K562 (cell line): ENCODE measurements around the gene ZDHHC1. TPM values are rescaled to one million over a fixed set of nuclear protein-coding genes. Genes with fewer than 3 reads are reported as not detected.

Experiments used
- ATAC-seq: fragments of 200-7000 bp; cut with Tn5 transposase; 3 replicates; pipeline ENCODE4 v1.9.1; 2020; ENCODE audit warnings: moderate library complexity
- BruUV-seq: library from RNA; stranded (reverse); fragments of 400-500 nt; replicated peaks from 2 replicates; lab custom pipeline; 2021; lab: Mats Ljungman, UMichigan
- CTCF ChIA-PET: fragments of 300-600 bp; formaldehyde crosslinking; extraction: SDS; loops from one replicate; lab custom pipeline; 2021; ENCODE audit warnings: low intra/inter-chr PET ratio; lab: Yijun Ruan, JAX
- POLR2A ChIA-PET: fragments of 300-600, 350-650 bp; sonication (Branson Sonifier 250); formaldehyde crosslinking; extraction: SDS; loops from one replicate; lab custom pipeline; 2021; ENCODE audit warnings: antibody characterized with exemption, inconsistent platforms; lab: Yijun Ruan, JAX
- DNase-seq, 4 experiments: peaks; one replicate each; pipeline versions ENCODE4 v3.0.0 to v3.0.0-alpha.2; 2011 to 2018; ENCODE audit warnings: low spot score in 3 of 4, mixed read lengths in 3 of 4; ENCODE audit errors: extremely low read depth in 1 of 4
- FAIRE-seq: peaks from 2 replicates; lab custom pipeline; 2011; peaks lifted over from hg19 to GRCh38; lab: Jason Lieb, UNC
- H2AFZ ChIP-seq: 2 replicates; pipeline ENCODE4 v1.6.0; 2011; ENCODE audit warnings: low read depth, low read length, control low read depth, inconsistent platforms
- H3K27ac ChIP-seq: fragments of 200-600 bp; 3 replicates; pipeline ENCODE4 v1.8.0; 2011; ENCODE audit warnings: low read depth, mild to moderate bottlenecking, control low read depth, inconsistent platforms, low read length, moderate library complexity, mixed read lengths; ENCODE audit errors: extremely low read depth
- H3K27me3 ChIP-seq, 2 experiments: fragments of 300-600 bp in 1 of 2; 2 replicates in 1 of 2; 3 replicates in 1 of 2; pipeline versions ENCODE4 v1.6.0 to v1.8.0; 2011; ENCODE audit warnings: inconsistent platforms in 2 of 2, low read length in 2 of 2, mild to moderate bottlenecking in 1 of 2, mixed read lengths in 1 of 2, moderate library complexity in 1 of 2; ENCODE audit not compliant: control insufficient read depth in 2 of 2, insufficient read depth in 2 of 2
- H3K36me3 ChIP-seq: fragments of 300-600 bp; 3 replicates; pipeline ENCODE4 v1.8.0; 2011; ENCODE audit warnings: mild to moderate bottlenecking, low read length, inconsistent platforms; ENCODE audit not compliant: control insufficient read depth, insufficient read depth
- H3K4me1 ChIP-seq, 2 experiments: fragments of 200-600 bp in 1 of 2; replicated peaks in 1 of 2; 2 replicates in 1 of 2; 3 replicates in 1 of 2; pipeline versions ENCODE4 v1.5.1 to v1.8.0; 2011; ENCODE audit warnings: inconsistent platforms in 2 of 2, low read length in 2 of 2, mild to moderate bottlenecking in 1 of 2, mixed read lengths in 1 of 2, moderate library complexity in 1 of 2; ENCODE audit not compliant: control insufficient read depth in 2 of 2, insufficient read depth in 2 of 2
- H3K4me2 ChIP-seq: 2 replicates; pipeline ENCODE4 v1.6.1; 2011; ENCODE audit warnings: low read length, control low read depth, inconsistent platforms, mixed read lengths; ENCODE audit not compliant: insufficient read depth
- H3K4me3 ChIP-seq: fragments of 200-600 bp; sonication (generic), shearing (Covaris generic); 2 replicates; pipeline ENCODE4 v1.5.1; 2016; ENCODE audit warnings: control low read depth, inconsistent platforms
- H3K79me2 ChIP-seq: fragments of 200-600 bp; 3 replicates; pipeline ENCODE4 v1.8.0; 2011; ENCODE audit warnings: low read length, inconsistent platforms; ENCODE audit not compliant: control insufficient read depth, insufficient read depth
- H3K9ac ChIP-seq, 2 experiments: 2 replicates each; pipeline versions ENCODE4 v1.6.0 to v1.6.1; 2011; ENCODE audit warnings: low read depth in 2 of 2, low read length in 2 of 2, control low read depth in 1 of 2, inconsistent platforms in 1 of 2, mild to moderate bottlenecking in 1 of 2, mixed read lengths in 1 of 2; ENCODE audit not compliant: insufficient read depth in 1 of 2
- H3K9me1 ChIP-seq: one replicate; pipeline ENCODE4 v1.6.0; 2011; ENCODE audit warnings: inconsistent platforms, mild to moderate bottlenecking, low read length, moderate library complexity; ENCODE audit not compliant: control insufficient read depth, insufficient read depth
- H3K9me3 ChIP-seq: replicated peaks from 2 replicates; pipeline ENCODE4 v1.5.1; 2011; ENCODE audit warnings: low read depth, low read length, inconsistent platforms; ENCODE audit not compliant: control insufficient read depth, insufficient read depth
- H4K20me1 ChIP-seq: replicated peaks from 2 replicates; pipeline ENCODE4 v1.6.1; 2011; ENCODE audit warnings: low read length, inconsistent platforms, mixed read lengths; ENCODE audit not compliant: control insufficient read depth, insufficient read depth
- EGR1 ChIP-seq: fragments of 450-650 bp; conservative IDR thresholded peaks from 2 replicates; pipeline ENCODE4 v1.6.1; 2017; ENCODE audit warnings: mild to moderate bottlenecking
- EP400 ChIP-seq: fragments of 450-650 bp; IDR thresholded peaks from 2 replicates; pipeline ENCODE4 v1.6.1; 2017; ENCODE audit warnings: antibody characterized with exemption, mild to moderate bottlenecking, moderate library complexity
- NCOA4 ChIP-seq: fragments of 450-650 bp; IDR thresholded peaks from 2 replicates; pipeline ENCODE4 v1.6.1; 2018; ENCODE audit warnings: mild to moderate bottlenecking; ENCODE audit not compliant: partially characterized antibody
- NFE2 ChIP-seq: IDR thresholded peaks from 2 replicates; pipeline ENCODE4 v1.6.1; 2014; ENCODE audit warnings: antibody characterized with exemption, low read depth
- POLR2A ChIP-seq: fragments of 450-650 bp; conservative IDR thresholded peaks from 2 replicates; pipeline ENCODE4 v1.6.1; 2016
- SRSF1 ChIP-seq: fragments of 200-400 bp; formaldehyde crosslinking; IDR thresholded peaks from 2 replicates; pipeline ENCODE4 v1.6.1; 2017; ENCODE audit warnings: mild to moderate bottlenecking, low read depth, low read length, moderate library complexity
- TAF9B ChIP-seq: fragments of 450-650 bp; IDR thresholded peaks from 2 replicates; pipeline ENCODE4 v1.6.1; 2018; ENCODE audit warnings: mild to moderate bottlenecking; ENCODE audit not compliant: partially characterized antibody
- TCF7 ChIP-seq: sonication (generic); IDR thresholded peaks from 2 replicates; pipeline ENCODE4 v1.6.1; 2016; ENCODE audit warnings: antibody characterized with exemption, borderline replicate concordance
- TFAM ChIP-seq: fragments of 250-450 bp; sonication (Bioruptor Pico); conservative IDR thresholded peaks from 2 replicates; pipeline ENCODE4 v1.5.0; 2021; ENCODE audit warnings: mild to moderate bottlenecking, moderate library complexity
- ZSCAN32 ChIP-seq: fragments of 450-650 bp; formaldehyde crosslinking; IDR thresholded peaks from 2 replicates; pipeline ENCODE4 v1.4.0; 2020; ENCODE audit warnings: mild to moderate bottlenecking, moderate library complexity
- WGBS: fragments of 100-300 bp; shearing (Covaris generic); methylation state at CpG from one replicate; pipeline ENCODE4 v1.1.6; 2016; ENCODE audit warnings: low coverage, mixed read lengths; ENCODE audit not compliant: insufficient coverage; ENCODE audit errors: missing lambda C conversion rate; 5-methylcytosine and 5-hydroxymethylcytosine counted together
- in situ Hi-C: fragments of 300-500 bp; cut with MboI; formaldehyde crosslinking; loops from 4 replicates; pipeline ENCODE4 v1.15.0; 2018; ENCODE audit warnings: inconsistent platforms, mixed read lengths
- intact Hi-C: fragments of 100-400 bp; cut with micrococcal nuclease; formaldehyde crosslinking; loops from 2 replicates; pipeline ENCODE4 v1.14.2; 2022
- polyA plus RNA-seq, 8 experiments: library from polyadenylated mRNA; depleted of rRNA in 4 of 8; stranded (reverse) in 5 of 8; unstranded in 3 of 8; fragments of >200 nt; fragmentation: Nextera tagmentation in 2 of 8; fragmentation: Illumina TruSeq in 1 of 8; extraction: Ambion mirVana in 2 of 8; extraction: Trizol in 1 of 8; gene quantifications; 2 replicates each; pipeline versions ENCODE4 v1.2.1 to v1.2.3, GENCODE V29; 2011 to 2014; ENCODE audit warnings: inconsistent platforms in 1 of 8, missing spikeins in 1 of 8
- total RNA-seq, 7 experiments: library from RNA; depleted of rRNA in 6 of 7; stranded (reverse); fragments of >200 nt in 6 of 7; fragmentation: Illumina TruSeq in 2 of 7; extraction: Trizol in 2 of 7; gene quantifications; 2 replicates each; pipeline versions ENCODE4 v1.2.1 to v1.2.3, GENCODE V29; 2011 to 2021; ENCODE audit warnings: low replicate concordance in 1 of 7

ZDHHC1 gene
- total and polyA plus RNA-seq, 9 of the 15 experiments (the other 6 are each of a cell fraction or from before 2014, with no cell fraction given): 0.06 to 0.77 (median 0.25) TPM; not detected in 4

GRCh38 chr16:67405336-67405735, 10.9 kb downstream of the ZDHHC1 start:
- Histone ChIP-seq H3K27me3 (peaks cover 20 to 59% of the 10 kb centered on the region in 2 experiments), H2AFZ (no peak overlapping the region), H3K79me2 (no peaks in the 10 kb centered on the region), H3K9me1 (no peaks in the 10 kb centered on the region), H3K4me2 (no peak overlapping the region), H3K4me3 (no peak overlapping the region), H3K4me1 (peaks cover 0 to 14% of the 10 kb centered on the region in 2 experiments; a peak in 2 of 5 replicates), H3K27ac (no peak overlapping the region), H3K9me3 (no peaks in the 10 kb centered on the region), H3K9ac (0 out of 4 replicates have a peak overlapping the region, but pooled peaks of 1 of the 2 experiments have one; percentile 20), H3K36me3 (no peaks in the 10 kb centered on the region), H4K20me1 (0 out of 2 replicates have a peak, but pooled peaks cover 4% of the 10 kb centered on the region)
- WGBS: 5% methylated on average over 8 of the region's 8 CpGs
- intact Hi-C loops (loop anchor here (10.0 kb wide), 1 partner anchor 391 kb away; no protein-coding TSS in a partner anchor), in situ Hi-C loops (loop anchor here (25.0 kb wide), 1 partner anchor 443 kb away; the partner anchor contains the start of gene CES3)
- POLR2A ChIA-PET: interaction anchor here (0.8 kb wide), 1 partner anchor 8 kb away, joined by 3 read pairs; no protein-coding TSS in a partner anchor
- DNase-seq (no peak), FAIRE-seq (no peak), ATAC-seq (peak; percentile 44)
- CTCF ChIA-PET: no interaction called here
- BruUV-seq: no TSS peak
- TF ChIP-seq TAF9B: no peak
- TF ChIP-seq POLR2A: no peak
- TF ChIP-seq TCF7: no peak
- TF ChIP-seq SRSF1: no peak
- no peak for TF ChIP-seq NFE2
- no peak for TF ChIP-seq EP400
- no peak for TF ChIP-seq TFAM (CRISPR knock-in tag)
- no peak for TF ChIP-seq EGR1
- TF ChIP-seq ZSCAN32 (CRISPR knock-in tag): no peak
- TF ChIP-seq NCOA4: no peak
- TF ChIP-seq, all 486 proteins: peak for 0
